ENCODE results near the gene ZNF117. TPM values are rescaled to one million over a fixed set of nuclear protein-coding genes. Genes with fewer than 3 reads are reported as not detected.
A peak's percentile ranks its signal among the peaks of the same experiment; 100 is the strongest.

The ZNF117 gene
- total and polyA plus RNA-seq, 2 of the 8 experiments (the other 6 are each of a cell fraction or from before 2014, with no cell fraction given): 2.9 to 13.0 TPM

- H3K4me3 ChIP-seq (ENCODE audit: extremely low read depth in 1 of 4, insufficient read depth in 2 of 4, low read depth in 3 of 4, low read length in 4 of 4): no peak overlapping the region
- no peak overlapping the region for H2BK12ac ChIP-seq (ENCODE audit: low read depth, low read length)
- no peaks in the 10 kb centered on the region for H3K4me1 ChIP-seq (replicated peaks in 1 of 4; ENCODE audit: control insufficient read depth in 3 of 4, insufficient read depth in 4 of 4, low read length in 3 of 4)
- no peak overlapping the region for H3K14ac ChIP-seq (ENCODE audit: insufficient read length)
- H3K36me3 ChIP-seq (ENCODE audit: control insufficient read depth in 2 of 4, insufficient read depth in 4 of 4, low read length in 3 of 4): peaks cover 0 to 44% (median 20%) of the 10 kb centered on the region in 4 experiments; a peak in 6 of 8 replicates
- no peak overlapping the region for H2AFZ ChIP-seq (ENCODE audit: low read length)
- no peak overlapping the region for H2BK5ac ChIP-seq (ENCODE audit: low read depth, low read length)
- no peak overlapping the region for H3K27ac ChIP-seq (ENCODE audit: low read depth, low read length)
- no peak overlapping the region for H2BK120ac ChIP-seq (replicated peaks; ENCODE audit: low read depth, low read length)
- no peak overlapping the region for H4K91ac ChIP-seq (replicated peaks; ENCODE audit: insufficient read length, low read length)
- ChIA-PET CTCF (ENCODE audit: partially characterized antibody) (no interaction called here), POLR2A (ENCODE audit: partially characterized antibody) (interaction anchor here (0.7 kb wide), 1 partner anchor 31 kb away, joined by 5 read pairs; no protein-coding TSS in a partner anchor)
- no peaks in the 10 kb centered on the region for H3K27me3 ChIP-seq (replicated peaks in 1 of 4; ENCODE audit: control insufficient read depth in 3 of 4, extremely low read depth in 1 of 4, insufficient read depth in 3 of 4, low read length in 3 of 4)
- no peaks in the 10 kb centered on the region for H3K23me2 ChIP-seq (ENCODE audit: low read depth, low read length)
- no peak overlapping the region for H2BK20ac ChIP-seq (ENCODE audit: low read length)
- H3K56ac ChIP-seq (replicated peaks; ENCODE audit: insufficient read length, low read depth, low read length): no peak overlapping the region
- H4K8ac ChIP-seq (ENCODE audit: extremely low read depth, insufficient read depth, low read length): no peak overlapping the region
- peaks cover 37 to 52% of the 10 kb centered on the region in 2 experiments for H3K9me3 ChIP-seq (ENCODE audit: insufficient read depth in 2 of 2, low read depth in 1 of 2, low read length in 1 of 2)
- peak; percentile 84 for TF ChIP-seq ZNF274 (IDR thresholded peaks at IDR 0.05; ENCODE audit: borderline replicate concordance, extremely low read depth, low read length)
- TF ChIP-seq, protein P1, sequence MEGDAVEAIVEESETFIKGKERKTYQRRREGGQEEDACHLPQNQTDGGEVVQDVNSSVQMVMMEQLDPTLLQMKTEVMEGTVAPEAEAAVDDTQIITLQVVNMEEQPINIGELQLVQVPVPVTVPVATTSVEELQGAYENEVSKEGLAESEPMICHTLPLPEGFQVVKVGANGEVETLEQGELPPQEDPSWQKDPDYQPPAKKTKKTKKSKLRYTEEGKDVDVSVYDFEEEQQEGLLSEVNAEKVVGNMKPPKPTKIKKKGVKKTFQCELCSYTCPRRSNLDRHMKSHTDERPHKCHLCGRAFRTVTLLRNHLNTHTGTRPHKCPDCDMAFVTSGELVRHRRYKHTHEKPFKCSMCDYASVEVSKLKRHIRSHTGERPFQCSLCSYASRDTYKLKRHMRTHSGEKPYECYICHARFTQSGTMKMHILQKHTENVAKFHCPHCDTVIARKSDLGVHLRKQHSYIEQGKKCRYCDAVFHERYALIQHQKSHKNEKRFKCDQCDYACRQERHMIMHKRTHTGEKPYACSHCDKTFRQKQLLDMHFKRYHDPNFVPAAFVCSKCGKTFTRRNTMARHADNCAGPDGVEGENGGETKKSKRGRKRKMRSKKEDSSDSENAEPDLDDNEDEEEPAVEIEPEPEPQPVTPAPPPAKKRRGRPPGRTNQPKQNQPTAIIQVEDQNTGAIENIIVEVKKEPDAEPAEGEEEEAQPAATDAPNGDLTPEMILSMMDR (IDR thresholded peaks at IDR 0.05; ENCODE audit: control extremely low read depth in 1 of 3, insufficient read depth in 1 of 3, low read depth in 1 of 3, low read length in 3 of 3): no peak
- no peak overlapping the region for H3K18ac ChIP-seq (ENCODE audit: extremely low read depth, low read length)
- H4K20me1 ChIP-seq (replicated peaks in 1 of 2; ENCODE audit: control insufficient read depth in 1 of 2, insufficient read depth in 2 of 2, low read length in 2 of 2): no peaks in the 10 kb centered on the region
- no peak overlapping the region for H3K4me2 ChIP-seq (ENCODE audit: insufficient read depth in 1 of 2, low read depth in 2 of 2, low read length in 2 of 2)
- no peak for FAIRE-seq
- no peak overlapping the region for H3K9ac ChIP-seq (replicated peaks in 1 of 4; ENCODE audit: extremely low read depth in 1 of 4, low read depth in 3 of 4, low read length in 3 of 4)
- no peak overlapping the region for H3K23ac ChIP-seq (ENCODE audit: insufficient read length)
- H3K79me1 ChIP-seq (ENCODE audit: low read depth, low read length): no peaks in the 10 kb centered on the region
- 87% methylated on average over 5 of the region's 5 CpGs; no CpG with 5 or more reads in 1 of the 2 experiments for WGBS, 2 experiments (ENCODE audit: extremely low coverage in 1 of 2, insufficient coverage in 1 of 2, insufficient read length in 1 of 2, insufficient replicate concordance in 2 of 2, low coverage in 1 of 2, low lambda C conversion rate in 2 of 2, missing lambda C conversion rate in 1 of 2)
- H3K79me2 ChIP-seq (ENCODE audit: control insufficient read depth in 1 of 2, insufficient read depth in 2 of 2, low read length in 2 of 2): no peaks in the 10 kb centered on the region
- DNase-seq (ENCODE audit: low read depth in 1 of 2, low spot score in 2 of 2): no peak
- no peak overlapping the region for H2AK5ac ChIP-seq (ENCODE audit: low read depth, low read length)
- no peak overlapping the region for H3K4ac ChIP-seq (replicated peaks; ENCODE audit: insufficient read length, low read depth, low read length)
- H4K5ac ChIP-seq (ENCODE audit: insufficient read length, low read depth, low read length): no peak overlapping the region
- H2BK15ac ChIP-seq (ENCODE audit: low read length): no peak overlapping the region
Measured at GRCh38 chr7:64978497-64979203, 12.2 kb downstream of the ZNF117 start.
